Naive thymus-derived CD8-positive, alpha-beta T cell (primary cell): ENCODE measurements around the gene PRIM1. TPM values are rescaled to one million over a fixed set of nuclear protein-coding genes. Genes with fewer than 3 reads are reported as not detected.
"Not testable (repeated sequence)": the region's sequence is repeated elsewhere in the genome, so short reads cannot be mapped to it uniquely, and the experiment has no call there.

ENCODE experiments used
- ATAC-seq, 2 donors: fragments of 150-1000 bp; cut with Tn5 transposase in 1 of 2; sonication (Bioruptor Pico), chemical (Tn5 transposase) in 1 of 2; 1 replicate in 1 of 2; 2 replicates in 1 of 2; pipeline ENCODE4 v1.10.0; 2021; ENCODE audit warnings: mild to moderate bottlenecking in 2 of 2, moderate library complexity in 2 of 2
- POLR2A ChIA-PET: fragments of 350-600 bp; sonication (Branson Sonifier 250); formaldehyde crosslinking; loops from one replicate; lab custom pipeline; 2021; ENCODE audit warnings: antibody characterized with exemption; lab: Charles Lee
- DNase-seq, 10 donors: peaks; one replicate each; pipeline versions ENCODE4 v3.0.0 to v3.0.0-alpha.2; 2020 to 2022
- H3K27ac Mint-ChIP-seq, 10 donors: one replicate each; pipeline ENCODE4 v1.8.0; 2020 to 2022; ENCODE audit warnings: mild to moderate bottlenecking in 10 of 10, mixed read lengths in 10 of 10, moderate library complexity in 4 of 10, inconsistent platforms in 1 of 10
- H3K27me3 Mint-ChIP-seq, 5 donors: one replicate each; pipeline ENCODE4 v1.8.0; 2021 to 2022; ENCODE audit warnings: mixed read lengths in 5 of 5
- H3K36me3 Mint-ChIP-seq, 3 donors: one replicate each; pipeline ENCODE4 v1.8.0; 2020 to 2022; ENCODE audit warnings: mixed read lengths in 3 of 3, mild to moderate bottlenecking in 2 of 3, inconsistent platforms in 1 of 3
- H3K4me1 Mint-ChIP-seq, 4 donors: one replicate each; pipeline ENCODE4 v1.8.0; 2021 to 2022; ENCODE audit warnings: mixed read lengths in 4 of 4
- H3K4me3 Mint-ChIP-seq, 10 donors: one replicate each; pipeline ENCODE4 v1.8.0; 2020 to 2022; ENCODE audit warnings: mild to moderate bottlenecking in 10 of 10, mixed read lengths in 10 of 10, moderate library complexity in 6 of 10, inconsistent platforms in 1 of 10
- H3K9me3 Mint-ChIP-seq, 9 donors: one replicate each; pipeline ENCODE4 v1.8.0; 2020 to 2022; ENCODE audit warnings: mixed read lengths in 9 of 9, mild to moderate bottlenecking in 3 of 9, inconsistent platforms in 1 of 9, moderate library complexity in 1 of 9
- polyA plus RNA-seq, 3 donors: library from polyadenylated mRNA; unstranded; fragments of 300-500 nt; fragmentation: Illumina TruSeq; gene quantifications; one replicate each; pipeline ENCODE4 v1.2.3, GENCODE V29; 2021
- total RNA-seq, 8 experiments: library from RNA in 2 of 8; stranded (reverse) in 2 of 8; gene quantifications; one replicate each; pipeline ENCODE4 v1.2.3 and lab custom pipeline; 2021 to 2026

Gene PRIM1
- total and polyA plus RNA-seq, 5 experiments from 2014 or later = 26.3 to 49.1 (median 43.8) TPM

GRCh38 chr12:56715798-56716197 lies 36.3 kb downstream of the PRIM1 start:
- peak overlapping the region; percentile 79 to 94 (median 87) for H3K27ac Mint-ChIP-seq
- H3K4me3 Mint-ChIP-seq = peak overlapping the region in 6 of 10 donors; percentile 5 to 72 (median 38)
- ATAC-seq = no peak
- DNase-seq = no peak
- POLR2A ChIA-PET = interaction anchor here (8.9 kb wide), 1 partner anchor 29 kb away, joined by 80 read pairs; the partner anchor contains the start of gene PTGES3
- H3K36me3 Mint-ChIP-seq = peaks cover 10 to 85% (median 28%) of the 10 kb centered on the region in 3 donors
- H3K27me3 Mint-ChIP-seq = no peaks in the 10 kb centered on the region
- no peaks in the 10 kb centered on the region for H3K9me3 Mint-ChIP-seq
- peaks cover 38 to 50% (median 48%) of the 10 kb centered on the region in 4 donors for H3K4me1 Mint-ChIP-seq

GRCh38 chr12:56714431-56714929 lies 37.6 kb downstream of the PRIM1 start:
- peak overlapping the region in 4 of 10 donors; percentile 8 to 68 (median 33) for H3K27ac Mint-ChIP-seq
- H3K36me3 Mint-ChIP-seq = peaks cover 10 to 72% (median 25%) of the 10 kb centered on the region in 3 donors

DNA sequence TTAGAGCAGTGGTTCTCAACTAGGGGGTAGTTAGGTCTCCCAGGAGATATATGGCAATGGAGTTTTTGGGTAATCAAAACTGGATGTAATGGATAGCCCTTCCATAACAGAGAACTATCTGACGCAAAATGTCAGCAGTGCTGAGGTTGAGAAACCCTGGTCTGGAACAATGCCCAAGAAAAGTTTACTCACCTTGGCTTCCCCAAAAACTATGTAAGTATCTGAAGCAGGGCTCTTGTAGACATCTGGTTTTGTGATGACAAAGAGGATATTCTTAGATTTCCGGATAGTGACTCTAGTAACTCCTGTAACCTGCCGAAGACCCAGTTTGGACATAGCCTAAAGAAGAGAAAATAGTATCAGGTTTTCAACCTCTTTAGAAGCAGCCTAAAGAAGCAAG lies 38.8 kb downstream of the PRIM1 start:
- POLR2A ChIA-PET = interaction anchor here (1.8 kb wide), 2 partner anchors 12 to 16 kb away, joined by 5 to 6 read pairs; partner anchors contain the start of gene NACA
- no peak for DNase-seq
- Mint-ChIP-seq H3K27ac (no peak overlapping the region), H3K4me3 (no peak overlapping the region), H3K4me1 (peaks cover 16 to 26% (median 26%) of the 10 kb centered on the region in 4 donors), H3K36me3 (peaks cover 10 to 62% (median 25%) of the 10 kb centered on the region in 3 donors), H3K9me3 (no peaks in the 10 kb centered on the region), H3K27me3 (no peaks in the 10 kb centered on the region)
- ATAC-seq = no peak

More at GRCh38 chr12:56714431-56714929, 37.6 kb downstream of the PRIM1 start:
- no peak for DNase-seq
- Mint-ChIP-seq H3K27me3 (no peaks in the 10 kb centered on the region), H3K9me3 (no peaks in the 10 kb centered on the region), H3K4me3 (peak overlapping the region in 1 of 10 donors; percentile 29), H3K4me1 (peaks cover 24 to 37% (median 35%) of the 10 kb centered on the region in 4 donors)
- POLR2A ChIA-PET = interaction anchor here (1.8 kb wide), 2 partner anchors 11 to 17 kb away, joined by 5 to 6 read pairs; partner anchors contain the start of gene NACA
- no peak for ATAC-seq

DNA sequence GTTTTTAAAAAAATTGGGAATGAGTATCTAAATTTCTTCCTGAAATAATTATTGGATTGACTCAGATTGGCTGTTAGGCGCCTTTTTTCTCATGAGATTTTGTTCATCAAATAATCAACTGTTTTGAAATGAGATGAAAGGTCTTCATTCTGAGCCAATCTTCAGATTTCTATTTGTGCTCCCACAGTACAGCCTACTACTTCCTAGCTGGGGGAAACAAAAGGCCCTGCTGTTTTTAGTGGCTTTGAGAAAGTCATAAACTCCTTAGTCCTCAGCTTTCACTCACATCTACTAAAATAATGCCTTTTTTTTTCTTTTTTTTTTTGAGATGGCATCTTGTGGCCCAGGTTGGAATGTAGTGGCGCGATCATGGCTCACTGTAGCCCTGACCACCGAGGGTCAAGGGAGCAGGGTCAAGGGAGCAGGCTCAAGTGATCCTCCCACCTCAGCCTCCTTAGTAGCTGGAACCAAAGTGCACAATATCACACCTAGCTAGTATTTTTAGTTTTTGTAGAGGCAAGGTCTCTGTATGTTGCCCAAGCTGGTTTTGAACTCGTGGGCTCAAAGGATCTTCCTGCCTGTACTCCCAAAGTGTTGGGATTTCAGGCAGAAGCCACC lies 42.3 kb downstream of the PRIM1 start:
- POLR2A ChIA-PET = interaction anchor here (0.6 to 2.2 kb wide), 7 partner anchors 21 to 1568 kb away, joined by 3 to 9 read pairs (median 3); partner anchors contain the start of gene PTGES3
- peak overlapping the region in 7 of 10 donors; percentile 34 to 90 (median 69) for H3K27ac Mint-ChIP-seq
- ATAC-seq = peak; percentile 36 to 60

DNA sequence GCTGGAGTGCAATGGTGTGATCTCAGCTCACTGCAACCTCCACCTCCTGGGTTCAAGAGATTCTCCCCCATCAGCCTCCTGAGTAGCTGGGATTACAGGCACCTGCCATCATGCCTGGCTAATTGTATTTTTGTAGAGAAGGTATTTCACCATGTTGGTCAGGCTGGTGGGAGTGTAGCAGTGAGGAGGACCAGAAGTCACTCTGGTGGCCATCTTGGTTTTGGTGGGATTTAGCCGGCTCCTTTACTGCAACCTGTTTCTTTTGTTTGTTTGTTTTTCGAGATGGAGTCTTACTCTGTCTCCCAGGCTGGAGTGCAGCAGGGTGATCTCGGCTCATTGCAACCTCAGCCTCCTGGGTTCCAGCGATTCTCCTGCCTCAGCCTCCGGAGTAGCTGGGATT lies 47.6 kb downstream of the PRIM1 start:
- not testable (repeated sequence) for H3K4me3 Mint-ChIP-seq, H3K9me3 Mint-ChIP-seq, DNase-seq, H3K4me1 Mint-ChIP-seq, ATAC-seq, H3K36me3 Mint-ChIP-seq, H3K27me3 Mint-ChIP-seq
- peak overlapping the region in 1 of 10 donors; percentile 41 for H3K27ac Mint-ChIP-seq
- POLR2A ChIA-PET = interaction anchor here (0.9 kb wide), 1 partner anchor 24 kb away, joined by 7 read pairs; no protein-coding TSS in a partner anchor

More for the DNA sequence above, 42.3 kb downstream of the PRIM1 start:
- H3K27me3 Mint-ChIP-seq = no peaks in the 10 kb centered on the region
- peaks cover 0 to 6% (median 4%) of the 10 kb centered on the region in 4 donors for H3K4me1 Mint-ChIP-seq
- H3K4me3 Mint-ChIP-seq = no peak overlapping the region
- no peak for DNase-seq
- H3K9me3 Mint-ChIP-seq = no peaks in the 10 kb centered on the region
- H3K36me3 Mint-ChIP-seq = peaks cover 6 to 38% (median 19%) of the 10 kb centered on the region in 3 donors

DNA sequence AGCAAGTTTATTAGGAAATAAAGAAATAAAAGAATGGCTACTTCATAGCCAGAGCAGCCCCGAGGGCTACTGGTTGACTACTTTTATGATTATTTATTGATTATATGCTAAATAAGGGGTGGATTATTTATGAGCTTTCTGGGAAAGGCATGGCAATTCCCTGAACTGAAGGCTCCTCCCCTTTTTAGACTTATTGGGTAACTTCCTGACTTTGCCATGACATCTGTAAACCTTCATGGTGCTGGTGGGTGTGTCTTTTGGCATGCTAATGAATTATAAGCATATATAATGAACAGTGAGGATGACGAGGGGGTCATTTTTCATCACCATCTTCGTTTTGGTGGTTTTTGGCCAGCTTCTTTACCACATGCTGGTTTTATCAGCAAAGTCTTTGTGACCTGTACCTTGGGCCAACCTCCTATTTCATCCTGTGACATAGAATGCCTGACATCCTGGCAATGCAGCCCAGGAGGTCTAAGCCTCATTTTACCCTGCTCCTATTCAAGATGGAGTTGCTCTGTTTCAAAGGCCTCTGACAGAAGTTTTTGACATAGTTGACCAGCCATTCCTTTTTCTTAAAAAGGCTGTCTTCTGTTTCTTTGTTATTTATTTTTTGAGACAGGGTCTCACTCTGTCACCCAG lies 53.0 kb downstream of the PRIM1 start:
- Mint-ChIP-seq H3K4me1 (peaks cover 0 to 6% (median 2%) of the 10 kb centered on the region in 4 donors), H3K9me3 (no peaks in the 10 kb centered on the region), H3K27me3 (peaks cover 0 to 3% (median 0%) of the 10 kb centered on the region in 5 donors), H3K27ac (no peak overlapping the region), H3K36me3 (no peaks in the 10 kb centered on the region), H3K4me3 (no peak overlapping the region)
- no peak for DNase-seq
- ATAC-seq = no peak
- POLR2A ChIA-PET = interaction anchor here (0.6 to 1.8 kb wide), 4 partner anchors 11 to 44 kb away, joined by 4 to 8 read pairs (median 5); partner anchors contain the start of genes NACA and PTGES3

- POLR2A ChIA-PET = interaction anchor here (1.0 kb wide), 1 partner anchor 30 kb away, joined by 3 read pairs; the partner anchor contains the start of gene NACA
- H3K4me3 Mint-ChIP-seq = no peak overlapping the region
- ATAC-seq (no peak), DNase-seq (no peak)
- peaks cover 0 to 2% (median under 1%) of the 10 kb centered on the region in 4 donors for H3K4me1 Mint-ChIP-seq
- H3K27me3 Mint-ChIP-seq = no peaks in the 10 kb centered on the region
- H3K27ac Mint-ChIP-seq = peak overlapping the region in 2 of 10 donors; percentile 49 to 68
- H3K9me3 Mint-ChIP-seq = no peaks in the 10 kb centered on the region
- H3K36me3 Mint-ChIP-seq = no peaks in the 10 kb centered on the region
Observed at GRCh38 chr12:56695327-56696101, 56.6 kb downstream of the PRIM1 start.

GRCh38 chr12:56694161-56694560 lies 58.0 kb downstream of the PRIM1 start:
- POLR2A ChIA-PET = interaction anchor here (0.6 to 0.7 kb wide), 2 partner anchors 56 to 57 kb away, joined by 4 to 5 read pairs; no protein-coding TSS in a partner anchor
- DNase-seq = no peak
- ATAC-seq = no peak
- Mint-ChIP-seq H3K4me1 (peaks cover 0 to 4% (median 2%) of the 10 kb centered on the region in 4 donors), H3K4me3 (no peak overlapping the region), H3K9me3 (no peaks in the 10 kb centered on the region), H3K27ac (no peak overlapping the region), H3K27me3 (no peaks in the 10 kb centered on the region), H3K36me3 (no peaks in the 10 kb centered on the region)

DNA sequence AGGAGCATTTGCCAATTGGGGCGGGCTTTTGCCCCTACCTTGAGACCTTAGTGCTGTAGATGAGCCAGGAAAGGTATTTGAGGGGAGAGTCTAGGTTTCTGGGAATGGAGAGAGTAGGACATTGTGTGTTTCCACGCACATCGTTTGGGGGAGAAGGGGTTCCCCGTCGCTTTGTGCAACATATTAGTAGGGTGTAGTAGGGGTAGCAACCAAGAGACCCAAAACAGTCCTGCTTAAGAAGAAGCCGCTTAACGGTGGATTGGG lies 63.3 kb downstream of the PRIM1 start:
- Mint-ChIP-seq H3K4me1 (peaks cover 18 to 39% (median 34%) of the 10 kb centered on the region in 4 donors), H3K4me3 (peak overlapping the region; percentile 94 to 100 (median 99)), H3K27ac (peak overlapping the region; percentile 97 to 100 (median 98)), H3K27me3 (peaks cover 0 to 2% (median 0%) of the 10 kb centered on the region in 5 donors), H3K9me3 (no peaks in the 10 kb centered on the region), H3K36me3 (peaks cover 0 to 23% (median 0%) of the 10 kb centered on the region in 3 donors)
- DNase-seq (no peak), ATAC-seq (peak; percentile 3 to 4)
- POLR2A ChIA-PET = interaction anchor here (0.5 to 7.7 kb wide), 29 partner anchors 10 to 1053 kb away, joined by 3 to 218 read pairs (median 5); partner anchors contain the start of genes ATP5F1B, BAZ2A, NACA and NEMP1

GRCh38 chr12:56688129-56688845 lies 63.8 kb downstream of the PRIM1 start, which contains the start of gene PTGES3:
Gene PTGES3, minus strand, starts transcription at chr12:56688284. Its CDS starts 285 bp downstream, at chr12:56687999.
- Mint-ChIP-seq H3K9me3 (no peaks in the 10 kb centered on the region), H3K27me3 (peaks cover 0 to 2% (median 0%) of the 10 kb centered on the region in 5 donors), H3K4me1 (peaks cover 18 to 41% (median 36%) of the 10 kb centered on the region in 4 donors), H3K4me3 (peak within 1 kb of the TSS; percentile 94 to 100 (median 99)), H3K36me3 (peaks cover 0 to 23% (median 0%) of the 10 kb centered on the region in 3 donors), H3K27ac (peak within 1 kb of the TSS; percentile 97 to 100 (median 98))
- ATAC-seq (peak; percentile 59 to 63), DNase-seq (peak; percentile 95 to 99 (median 97))
- POLR2A ChIA-PET = interaction anchor here (0.5 to 7.7 kb wide), 33 partner anchors 10 to 1053 kb away, joined by 3 to 218 read pairs (median 4); partner anchors contain the start of genes ATP5F1B, BAZ2A, NAB2 and NACA
